HG02938 (cell line): ENCODE measurements around the gene KNL1.
"Not testable (repeated sequence)": the region's sequence is repeated elsewhere in the genome, so short reads cannot be mapped to it uniquely, and the experiment has no call there.

Source experiments
- ATAC-seq: cut with Tn5 transposase; IDR thresholded peaks from one replicate; pipeline ENCODE4 v1.9.1; 2021; ENCODE audit warnings: mild to moderate bottlenecking, moderate library complexity; ENCODE audit not compliant: unreplicated experiment

Gene KNL1

DNA sequence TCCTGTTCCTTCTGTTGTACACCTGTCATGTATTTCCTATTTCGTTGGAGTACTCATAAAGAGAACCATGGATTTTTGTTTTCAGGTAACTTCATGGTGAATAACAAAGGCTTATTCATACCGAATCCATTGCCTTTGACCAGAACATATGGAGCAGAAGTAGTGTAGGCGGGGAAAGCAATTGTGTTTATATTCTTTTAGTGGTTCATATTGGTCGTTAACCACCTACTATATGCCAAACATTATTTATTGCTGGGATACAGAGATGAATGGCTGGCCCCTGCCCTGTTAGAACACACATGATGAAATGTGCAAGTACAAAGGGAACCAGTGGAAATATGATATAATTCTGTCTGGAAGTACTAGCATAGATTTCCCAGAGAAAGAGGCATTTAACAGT, 15.2 kb upstream of the KNL1 start:
- ATAC-seq: no peak

DNA sequence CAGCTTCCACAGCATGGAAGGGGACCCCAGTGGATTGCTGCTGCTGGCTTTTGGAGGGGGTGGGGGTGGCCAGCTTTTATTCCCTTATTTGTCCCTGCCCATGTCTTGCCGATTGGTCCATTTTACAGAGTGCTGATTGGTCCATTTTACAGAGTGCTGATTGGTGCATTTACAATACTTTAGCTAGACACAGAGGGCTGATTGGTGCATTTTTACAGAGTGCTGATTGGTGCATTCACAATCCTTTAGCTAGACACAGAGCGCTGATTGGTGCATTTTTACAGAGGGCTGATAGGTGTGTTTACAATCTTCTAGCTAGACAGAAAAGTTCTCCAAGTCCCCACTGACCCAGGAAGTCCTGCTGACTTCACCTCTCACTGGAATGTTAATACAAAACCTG, 12.3 kb upstream of the KNL1 start:
- not testable (repeated sequence) for ATAC-seq

DNA sequence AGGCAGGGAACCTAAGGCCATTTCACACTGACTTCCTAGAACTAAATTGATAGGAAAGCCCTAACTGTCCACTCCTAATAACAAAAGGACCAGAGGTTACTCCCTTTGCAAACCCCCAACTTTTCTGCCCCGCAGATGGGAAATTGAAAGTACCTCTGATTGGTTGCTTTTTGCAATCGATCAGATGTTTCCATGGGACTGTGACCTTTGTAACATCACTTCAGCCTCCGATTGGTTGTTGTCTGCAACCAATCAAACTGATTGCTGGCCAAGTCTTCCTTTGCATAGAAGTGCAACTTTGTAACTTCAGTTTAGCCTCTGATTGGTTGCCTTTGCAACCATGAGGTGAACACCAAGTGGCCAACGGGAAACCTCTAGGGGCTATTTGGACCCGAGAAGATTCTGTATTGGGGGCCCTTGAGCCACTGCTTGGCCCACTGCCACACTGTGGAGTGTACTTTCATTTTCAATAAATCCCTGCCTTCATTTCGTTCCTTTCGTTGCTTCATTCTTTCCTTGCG, 11.3 kb upstream of the KNL1 start:
- ATAC-seq: no peak

DNA sequence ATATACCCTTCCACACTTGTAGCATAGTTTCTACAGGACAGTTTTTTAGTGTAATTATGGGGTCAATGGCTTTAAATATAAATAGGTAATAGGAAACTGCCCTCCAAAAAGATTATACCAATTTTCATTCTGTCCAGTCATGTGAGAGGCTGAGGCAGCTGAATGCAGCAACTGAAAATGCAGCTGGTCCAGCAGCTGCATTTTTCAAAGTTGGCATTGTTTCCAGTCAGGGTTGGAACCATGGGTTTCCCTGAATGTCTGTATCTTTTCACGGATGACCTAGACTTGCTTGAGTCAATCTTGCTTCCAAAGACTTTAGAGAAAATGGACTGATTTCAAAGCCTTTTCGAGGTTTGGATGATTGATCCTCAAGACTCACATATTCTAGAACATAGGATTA, 9.9 kb upstream of the KNL1 start:
- ATAC-seq: no peak

DNA sequence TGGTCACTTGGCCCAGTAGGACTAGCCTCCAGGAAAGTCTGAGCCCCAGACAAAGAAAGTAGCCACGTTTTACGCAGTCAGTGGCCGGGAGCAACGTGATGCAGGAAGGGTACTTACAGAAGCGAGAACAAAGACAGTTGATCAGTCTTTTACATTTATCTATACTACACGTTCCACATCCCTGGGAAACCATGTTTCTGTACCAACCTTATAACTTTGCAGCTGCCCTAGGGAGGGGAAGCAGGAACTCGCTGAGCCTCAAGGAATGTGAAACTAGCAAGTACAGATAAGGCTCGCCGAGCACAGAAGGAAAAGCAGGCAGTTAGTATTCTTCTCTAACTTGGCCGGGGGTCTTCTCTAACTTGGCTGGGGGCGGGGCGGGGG, 3.4 kb upstream of the KNL1 start:
- no peak for ATAC-seq

DNA sequence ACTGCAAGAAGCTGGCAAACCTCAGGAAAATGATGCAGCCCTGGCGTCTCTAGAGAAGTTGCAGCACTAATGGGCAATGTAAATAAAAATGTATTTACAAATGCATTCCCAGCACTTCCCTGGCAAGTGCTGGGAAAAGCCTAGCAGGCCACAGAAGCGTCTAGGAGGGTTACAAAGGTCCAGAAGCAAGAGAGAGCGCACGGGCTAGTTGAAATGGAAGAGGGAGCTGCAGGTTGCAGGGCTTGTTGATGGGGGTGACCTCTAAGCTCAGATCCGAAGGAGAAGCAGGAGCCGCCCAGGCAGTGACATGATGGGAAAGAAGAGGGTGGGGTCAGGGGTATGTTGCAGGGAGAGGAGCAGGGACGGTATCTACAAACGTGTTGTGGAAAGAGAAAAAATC, 2.7 kb upstream of the KNL1 start:
- no peak for ATAC-seq

DNA sequence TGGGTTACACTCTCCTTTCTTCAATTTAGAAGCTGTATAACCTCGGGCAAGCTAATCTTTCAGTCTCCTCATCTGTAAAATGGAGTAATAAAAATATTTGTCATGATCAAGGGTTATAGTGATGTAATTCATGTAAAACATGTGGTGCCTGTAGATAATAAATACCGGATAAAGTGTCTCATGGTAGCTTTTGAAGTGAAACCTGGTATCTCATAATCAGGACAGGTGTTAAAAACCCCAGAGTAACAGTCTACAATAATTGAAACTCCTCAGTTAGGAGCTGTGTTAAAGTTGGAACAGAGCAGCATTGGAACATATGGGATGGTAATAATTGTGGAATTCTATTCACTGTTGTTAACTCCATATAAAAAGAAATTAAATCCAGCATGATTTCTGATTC, 884 bp upstream of the KNL1 start:
- ATAC-seq: no peak

DNA sequence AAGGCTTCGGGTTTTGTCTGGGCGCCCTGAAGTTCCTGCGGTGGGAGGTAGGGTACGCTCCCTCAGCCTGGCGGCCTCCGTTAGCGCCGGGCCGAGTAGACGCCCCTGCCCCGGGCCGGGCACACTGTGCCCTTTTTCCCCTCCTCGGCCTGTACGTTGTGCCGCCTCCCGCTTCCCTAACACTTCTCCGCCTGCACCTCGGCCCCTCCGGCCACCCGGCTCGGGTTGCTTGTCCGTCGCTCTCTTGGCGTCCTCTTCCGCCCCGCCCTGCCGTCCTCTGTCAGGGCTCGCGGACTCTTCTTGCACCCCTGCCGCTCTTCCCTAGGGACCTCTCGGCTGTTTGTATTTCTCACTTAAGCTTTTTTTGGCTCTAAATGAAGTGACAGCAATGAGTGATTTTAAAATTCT, 384 bp downstream of the KNL1 start:
- ATAC-seq: peak; percentile 37

DNA sequence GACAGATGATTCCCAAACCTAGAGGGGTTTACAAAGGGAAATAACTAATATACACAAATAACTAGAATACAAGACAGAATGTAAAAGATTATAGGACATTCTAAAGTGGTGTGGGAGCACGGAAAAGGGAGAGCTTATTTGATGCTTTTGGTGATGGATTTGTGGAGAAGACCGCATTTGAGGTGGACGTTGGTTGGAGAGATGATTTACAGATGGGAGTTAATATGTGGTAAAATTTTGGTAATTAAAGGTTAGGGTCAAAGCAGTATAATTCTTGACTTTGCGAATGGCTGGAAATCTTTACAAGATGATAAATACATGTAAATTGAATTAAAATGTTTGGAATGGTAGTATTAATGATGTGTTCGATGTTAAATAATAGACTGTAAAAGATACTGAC, 1.2 kb downstream of the KNL1 start:
- ATAC-seq: no peak

DNA sequence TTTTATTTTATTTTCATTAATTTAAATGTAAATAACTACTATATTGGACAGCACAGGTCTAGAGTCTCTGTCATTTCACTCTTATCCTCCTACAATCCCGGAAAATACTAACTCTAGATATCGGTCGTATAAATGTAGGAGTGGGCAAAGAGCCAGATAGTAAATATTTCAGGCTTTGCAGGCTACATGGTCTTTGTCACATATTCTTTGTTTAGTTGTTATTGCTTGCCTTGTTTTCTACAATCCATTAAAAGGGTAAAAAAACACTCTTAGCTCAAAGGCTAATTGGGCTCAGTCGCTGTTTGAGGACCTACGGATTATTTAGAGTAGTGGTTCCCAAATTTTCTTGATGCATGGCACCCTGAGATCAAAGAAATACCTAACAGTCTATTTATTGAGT, 1.7 kb downstream of the KNL1 start:
- no peak for ATAC-seq

DNA sequence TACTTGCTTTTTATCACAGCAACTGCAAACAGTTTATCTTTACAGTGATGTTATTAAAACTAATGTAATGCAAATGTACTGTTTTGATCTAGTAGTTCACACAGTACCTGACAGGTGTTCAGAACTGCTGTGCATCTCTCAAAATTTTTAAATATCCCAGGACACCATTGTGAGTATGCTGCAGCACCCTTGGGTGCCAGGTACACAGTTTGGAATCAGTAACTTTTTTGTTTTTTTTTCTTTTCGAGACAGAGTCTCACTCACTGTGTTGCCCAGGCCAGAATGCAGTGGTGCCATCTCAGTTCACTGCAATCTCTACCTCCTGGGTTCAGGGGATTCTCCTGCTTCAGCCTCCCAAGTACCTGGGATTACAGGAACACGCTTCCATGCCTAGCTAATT, 3.0 kb downstream of the KNL1 start:
- ATAC-seq: no peak

DNA sequence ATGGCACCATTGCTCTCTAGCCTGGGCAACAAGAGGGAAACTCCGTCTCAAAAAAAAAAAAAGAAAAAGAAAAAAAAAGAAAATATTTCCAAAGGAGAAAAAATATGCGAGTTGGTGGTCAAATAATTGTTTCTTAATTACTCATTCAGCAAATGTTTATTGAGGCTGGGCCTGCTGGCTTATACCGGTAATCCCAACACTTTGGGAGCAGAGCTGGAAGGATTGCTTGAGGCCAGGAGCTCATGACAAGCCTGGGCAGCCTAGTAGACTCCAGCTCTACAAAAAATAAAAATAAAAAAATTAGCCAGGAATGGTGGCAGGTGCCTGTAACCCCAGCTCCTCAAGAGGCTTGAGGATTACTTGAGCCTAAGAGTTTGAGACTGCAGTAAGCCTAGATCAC, 4.1 kb downstream of the KNL1 start:
- ATAC-seq: no peak

DNA sequence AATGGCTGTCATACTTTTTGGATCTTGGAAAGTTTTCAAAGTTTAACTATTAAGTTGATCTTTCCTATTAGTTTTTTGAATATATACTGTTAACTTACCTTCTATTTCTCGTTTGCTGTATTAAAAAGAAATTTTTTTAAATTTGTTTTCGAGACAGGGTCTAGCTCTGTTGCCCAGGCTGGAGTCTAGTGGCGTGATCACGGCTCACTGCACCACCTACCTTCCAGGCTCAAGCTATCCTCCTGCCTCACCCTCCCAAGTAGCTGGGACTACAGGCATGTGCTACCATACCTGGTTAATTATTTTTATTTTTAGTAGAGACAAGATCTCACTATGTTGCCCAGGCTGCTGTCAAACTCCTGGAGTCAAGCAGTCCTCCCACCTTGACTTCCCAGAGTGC, 4.6 kb downstream of the KNL1 start:
- no peak for ATAC-seq

DNA sequence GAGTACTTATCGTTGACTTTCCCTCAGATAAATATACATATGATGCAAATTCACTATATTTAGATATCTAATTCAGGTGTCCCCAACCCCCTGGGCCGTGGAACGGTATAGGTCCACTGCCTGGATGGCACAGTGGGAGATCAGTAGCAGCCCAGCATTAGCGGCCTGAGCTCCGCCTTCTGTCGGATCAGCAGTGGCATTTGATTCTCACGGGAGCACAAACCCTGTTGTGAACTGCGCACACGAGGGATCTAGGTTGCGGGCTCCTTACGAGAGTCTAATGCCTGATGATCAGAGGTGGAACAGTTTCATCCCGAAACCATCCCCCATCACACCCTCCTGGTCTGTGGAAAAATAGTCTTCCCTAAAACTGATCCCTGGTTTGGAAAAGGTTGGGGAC, 6.9 kb downstream of the KNL1 start:
- ATAC-seq: no peak

DNA sequence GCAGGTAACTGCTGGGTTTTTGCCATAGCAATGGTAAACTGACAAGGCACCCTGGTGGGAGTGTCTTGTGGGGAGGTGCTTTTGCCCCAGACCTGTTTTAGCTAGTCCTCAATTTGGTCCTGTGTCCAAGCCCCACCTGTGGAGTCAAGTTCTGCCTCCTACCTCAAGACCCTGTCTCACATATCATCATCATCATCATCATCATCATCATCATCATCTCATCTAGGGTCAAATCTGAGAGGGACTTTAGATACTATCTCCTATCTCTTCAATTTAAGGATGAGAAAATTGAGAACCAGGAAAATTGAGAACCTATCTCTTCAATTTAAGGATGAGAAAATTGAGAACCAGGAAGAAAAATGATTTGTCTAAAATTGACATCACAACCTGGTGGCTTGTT, 9.9 kb downstream of the KNL1 start:
- ATAC-seq: no peak

DNA sequence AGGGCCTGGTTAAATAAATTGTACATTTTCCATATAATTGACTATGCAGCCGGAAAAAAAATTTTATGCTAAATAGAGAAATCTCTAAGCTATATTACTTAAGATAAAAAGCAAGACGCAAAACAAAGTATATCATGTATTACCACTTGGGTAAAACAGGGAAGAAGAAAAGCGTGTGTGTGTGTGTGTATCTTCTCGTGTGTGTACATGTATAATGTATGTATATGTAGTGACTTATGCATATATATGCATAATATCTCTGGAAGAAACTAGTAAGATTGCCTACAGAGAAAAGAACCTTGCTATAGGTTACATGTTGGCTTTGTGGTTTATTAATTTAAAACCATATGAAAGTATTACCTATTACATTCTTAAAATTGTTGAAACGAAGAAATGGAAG, 19.0 kb downstream of the KNL1 start:
- ATAC-seq: no peak

DNA sequence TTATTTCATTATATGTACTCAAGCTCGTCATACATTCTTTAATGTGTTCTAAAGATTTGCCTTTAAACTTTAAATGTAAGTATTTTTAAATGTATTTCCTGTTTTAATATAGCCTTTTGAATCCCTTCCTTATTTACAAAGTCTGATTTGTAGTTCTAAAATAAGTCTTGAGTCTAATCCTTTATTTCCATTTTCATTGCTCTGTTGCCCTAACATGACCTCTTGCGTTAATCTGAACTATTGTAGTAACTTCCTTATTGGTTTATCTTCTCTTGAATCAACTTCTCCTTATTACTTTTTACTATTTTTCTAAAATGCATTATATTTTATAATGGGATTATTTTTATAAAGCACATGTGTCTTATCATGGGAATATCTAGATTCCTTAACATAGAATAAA, 24.0 kb downstream of the KNL1 start:
- no peak for ATAC-seq

DNA sequence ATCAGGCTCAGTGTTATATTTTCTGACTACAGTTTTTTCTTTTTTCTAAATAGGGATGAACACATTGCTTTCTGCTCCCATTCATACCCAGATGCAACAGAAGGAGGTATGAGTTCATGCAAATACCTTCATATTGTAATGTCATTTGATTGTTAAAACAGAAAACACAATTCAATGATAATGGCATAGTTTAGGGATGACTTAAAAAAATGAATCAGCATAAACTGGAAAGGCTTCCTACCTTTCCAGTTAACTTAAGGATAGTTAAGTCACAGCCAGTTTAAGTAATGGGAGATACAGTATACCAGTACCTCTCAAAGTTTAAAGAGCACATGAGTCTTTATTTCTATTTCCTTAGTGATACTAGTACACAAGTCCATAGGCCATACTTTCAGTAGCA, 24.9 kb downstream of the KNL1 start:
- no peak for ATAC-seq

DNA sequence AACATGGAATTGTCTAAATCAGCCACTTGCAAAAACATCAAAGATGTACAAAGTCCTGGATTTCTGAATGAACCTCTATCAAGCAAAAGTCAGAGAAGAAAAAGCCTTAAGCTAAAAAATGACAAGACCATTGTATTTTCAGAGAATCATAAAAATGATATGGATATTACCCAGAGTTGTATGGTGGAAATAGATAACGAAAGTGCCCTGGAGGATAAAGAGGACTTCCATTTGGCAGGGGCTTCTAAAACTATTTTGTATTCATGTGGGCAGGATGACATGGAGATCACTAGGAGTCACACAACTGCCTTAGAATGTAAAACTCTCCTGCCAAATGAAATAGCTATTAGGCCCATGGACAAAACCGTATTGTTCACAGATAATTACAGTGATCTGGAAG, 29.3 kb downstream of the KNL1 start:
- no peak for ATAC-seq

DNA sequence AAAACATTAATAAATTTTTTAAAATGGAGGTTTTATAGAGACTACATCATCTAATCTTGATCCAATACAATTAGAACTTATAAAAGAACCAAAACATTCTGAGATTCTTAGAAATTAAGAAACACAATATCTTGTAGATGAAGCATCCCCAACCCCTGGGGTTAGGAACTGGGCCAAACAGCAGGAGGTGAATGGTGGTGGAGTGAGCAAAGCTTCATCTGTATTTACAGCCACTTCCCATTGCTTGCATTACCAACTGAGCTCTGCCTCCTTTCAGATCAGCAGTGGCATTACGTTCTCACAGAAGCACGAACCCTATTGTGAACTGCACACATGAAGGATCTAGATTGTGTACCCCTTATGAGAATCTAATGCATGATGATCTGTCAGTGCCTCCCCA, 36.3 kb downstream of the KNL1 start:
- no peak for ATAC-seq

DNA sequence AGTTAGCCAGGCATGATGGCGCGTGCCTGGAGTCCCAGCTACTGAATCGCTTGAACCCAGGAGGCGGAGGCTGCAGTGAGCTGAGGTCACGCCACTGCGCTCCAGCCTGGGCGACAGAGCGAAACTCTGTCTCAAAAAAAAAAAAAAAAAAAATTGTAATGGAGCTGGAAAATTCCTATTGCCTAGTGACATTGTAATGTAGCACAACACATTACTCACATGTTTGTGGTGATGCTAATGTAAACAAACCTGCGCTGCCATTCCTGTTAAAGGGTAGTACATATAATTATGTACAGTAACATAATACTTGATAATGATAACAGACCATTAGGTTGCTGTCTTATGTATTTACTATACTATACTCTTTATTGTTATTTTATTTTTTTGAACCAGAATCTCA, 39.1 kb downstream of the KNL1 start:
- no peak for ATAC-seq

DNA sequence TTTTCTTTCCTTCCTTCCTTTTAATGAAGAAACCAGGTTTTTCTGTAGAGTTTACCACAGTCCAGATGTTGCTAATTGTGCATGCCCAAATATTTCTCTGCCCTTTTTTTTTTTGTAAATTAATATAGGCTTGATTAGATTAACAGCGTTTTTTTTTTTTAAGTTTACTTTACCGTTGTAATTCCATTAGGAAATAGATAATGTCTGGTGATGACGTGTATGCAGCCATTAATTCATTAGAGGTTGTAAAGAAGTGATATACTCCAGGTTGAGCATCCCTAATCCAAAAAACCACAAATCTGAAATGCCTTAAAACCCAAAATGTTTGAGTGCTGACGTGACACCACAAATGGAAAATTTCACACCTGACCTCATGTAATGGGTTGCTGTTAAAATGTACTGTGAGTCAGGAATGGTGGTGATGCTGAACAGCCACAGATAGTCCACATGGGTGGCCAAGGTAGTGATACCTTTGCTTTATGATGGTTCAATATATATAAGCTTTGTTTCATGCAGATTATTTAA, 43.2 kb downstream of the KNL1 start:
- ATAC-seq: no peak

DNA sequence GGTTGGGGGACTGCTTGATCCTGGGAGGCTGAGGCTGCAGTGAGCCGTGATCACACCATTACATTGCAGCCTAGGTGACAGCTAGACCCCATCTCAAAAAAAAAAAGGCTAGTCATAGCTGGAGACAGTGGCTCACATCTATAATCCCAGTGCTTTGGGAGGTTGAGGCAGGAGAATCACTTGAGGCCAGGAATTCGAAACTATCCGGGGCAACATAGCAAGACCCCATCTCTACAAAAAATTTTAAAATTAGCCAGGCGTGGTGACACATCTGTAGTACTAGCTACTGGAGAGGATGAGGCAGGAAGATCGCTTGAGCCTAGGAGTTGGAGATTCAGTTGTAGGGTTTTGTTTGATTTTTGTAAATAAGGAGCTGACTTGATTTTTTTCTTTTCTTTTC, 45.6 kb downstream of the KNL1 start:
- no peak for ATAC-seq

DNA sequence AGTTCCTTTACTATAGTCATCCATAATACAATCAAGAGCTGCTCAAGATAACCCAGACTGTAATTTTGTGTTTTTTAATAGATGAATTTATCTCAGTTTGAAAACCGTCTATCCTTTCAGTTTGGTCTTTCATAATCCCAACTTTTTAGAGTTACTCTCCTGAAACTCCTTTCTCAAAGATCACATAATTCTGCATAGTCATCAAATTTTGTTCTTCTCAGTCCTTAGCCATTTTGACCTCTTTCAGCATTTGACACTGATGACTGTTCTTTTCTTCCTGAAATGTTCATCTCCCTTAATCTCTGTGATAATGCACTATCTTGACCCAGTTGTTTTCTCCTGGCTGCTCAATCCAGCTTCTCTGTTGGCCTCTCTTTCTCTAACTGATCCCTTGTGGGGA, 53.5 kb downstream of the KNL1 start:
- ATAC-seq: no peak
